ENCODE results near the gene BRSK2.
"Not testable (repeated sequence)": the region's sequence is repeated elsewhere in the genome, so short reads cannot be mapped to it uniquely, and the experiment has no call there.

The BRSK2 gene

DNA sequence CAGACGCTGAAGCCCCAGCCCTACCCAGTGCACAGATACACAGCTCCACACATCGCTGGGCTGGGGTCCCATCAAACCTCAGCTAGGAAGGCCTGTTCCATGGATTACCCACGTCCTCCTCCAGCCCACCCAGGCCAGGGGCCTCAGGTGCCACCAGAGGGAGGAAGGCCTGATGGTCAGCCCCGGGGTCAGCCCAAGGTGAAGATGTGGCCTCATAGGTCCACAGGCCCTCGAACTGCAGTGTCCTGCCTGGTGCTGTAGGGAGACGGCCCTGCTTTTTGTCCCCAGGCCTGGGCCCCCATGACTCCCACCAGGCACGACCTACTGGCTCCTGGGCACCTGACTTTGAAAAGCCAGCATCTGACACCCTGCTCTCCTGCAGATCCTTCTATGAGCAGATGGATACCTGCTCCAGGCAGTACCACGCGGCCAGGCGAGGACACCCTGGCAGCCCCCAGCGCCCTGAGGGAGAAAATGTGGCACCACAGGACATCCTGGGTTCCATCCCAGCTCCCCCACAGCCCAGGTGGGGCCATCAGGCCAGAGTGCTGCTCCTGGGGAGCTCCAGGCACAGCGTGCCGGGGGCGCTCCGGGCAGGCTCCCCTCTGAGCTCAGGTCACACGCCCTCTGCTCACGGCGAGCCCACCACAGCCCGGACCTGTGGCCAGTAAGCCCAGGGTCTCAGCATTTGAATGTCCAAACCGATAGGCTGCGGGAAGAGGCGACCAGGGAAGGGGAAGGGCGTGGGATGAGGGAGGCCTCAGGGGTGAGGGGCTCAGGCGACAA, 112.6 kb downstream of the BRSK2 start:
- no peak for DNase-seq

DNA sequence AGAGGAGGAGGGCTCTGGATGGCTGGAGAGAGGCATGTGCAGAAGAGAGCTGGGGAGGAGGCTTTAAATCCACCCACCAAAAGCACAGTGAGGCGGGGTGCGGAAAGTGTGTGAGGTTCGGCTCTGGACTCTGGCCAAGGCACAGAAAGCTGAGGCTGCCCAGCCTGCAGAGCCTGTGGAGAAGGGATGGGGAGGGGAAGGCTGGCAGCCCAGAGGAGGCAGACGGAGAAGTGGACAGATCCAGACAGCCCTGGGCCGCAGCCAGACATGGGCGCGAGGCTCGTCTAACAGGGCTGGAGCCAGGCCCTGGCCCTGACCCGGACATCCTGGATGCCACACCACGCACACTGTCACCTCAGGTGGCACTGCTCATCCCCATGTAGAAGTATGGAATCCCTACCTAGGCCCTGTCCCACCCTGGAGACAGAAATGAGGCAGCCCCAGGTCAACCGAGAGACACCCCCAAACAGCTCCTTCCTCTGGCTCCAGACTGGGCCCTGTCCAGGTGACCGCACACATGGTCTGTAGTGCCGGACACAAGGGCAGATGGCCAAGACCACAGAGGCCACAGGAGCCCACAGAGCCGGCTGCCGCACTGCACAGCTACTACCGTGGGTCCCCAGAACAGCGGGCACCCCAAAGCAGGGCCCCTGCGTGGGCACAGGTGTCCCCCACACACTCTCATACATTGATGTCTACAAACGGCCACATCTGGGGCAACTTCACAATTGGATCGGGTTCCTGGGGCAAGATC, 113.4 kb downstream of the BRSK2 start:
- no peak for DNase-seq

DNA sequence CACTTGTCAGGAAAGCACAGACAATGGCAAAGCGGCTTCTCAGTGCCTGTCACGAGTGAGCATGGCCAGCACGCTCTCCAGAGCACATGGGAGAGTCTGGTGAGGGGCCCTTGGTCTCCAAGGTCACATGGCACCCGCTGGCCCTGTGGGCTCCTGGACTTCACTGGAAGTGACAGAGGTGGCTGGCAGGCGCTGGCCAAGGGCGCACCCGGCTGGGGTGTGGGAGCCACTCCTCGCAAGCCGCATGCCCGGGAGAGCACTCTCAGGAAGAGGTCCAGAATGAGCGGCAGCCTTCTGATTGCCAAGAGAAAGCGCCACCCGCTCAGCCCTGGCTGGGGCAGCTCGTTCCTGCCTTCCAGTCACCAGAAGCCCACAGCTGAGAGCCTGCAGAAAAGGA, 114.0 kb downstream of the BRSK2 start:
- no peak for DNase-seq

DNA sequence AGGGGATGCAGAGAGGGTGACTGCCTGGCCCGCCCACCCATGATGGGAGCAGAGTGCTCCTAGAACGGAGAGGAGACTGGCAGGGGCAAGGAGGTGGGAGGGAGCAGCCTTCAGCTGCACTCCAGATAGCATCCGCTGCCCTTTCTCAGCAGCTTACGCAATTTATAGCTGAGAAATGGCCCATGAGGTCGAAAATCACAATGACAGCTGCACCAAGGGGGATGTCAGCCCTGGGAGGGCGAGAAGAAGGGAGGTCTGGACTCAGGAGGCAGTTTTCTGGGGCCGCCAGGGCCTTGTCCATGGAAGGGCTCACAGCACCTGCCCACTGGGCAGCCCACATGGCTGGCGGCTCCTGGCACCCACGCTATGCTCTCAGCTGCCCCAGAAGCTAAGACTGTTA, 114.4 kb downstream of the BRSK2 start:
- DNase-seq, result no peak

DNA sequence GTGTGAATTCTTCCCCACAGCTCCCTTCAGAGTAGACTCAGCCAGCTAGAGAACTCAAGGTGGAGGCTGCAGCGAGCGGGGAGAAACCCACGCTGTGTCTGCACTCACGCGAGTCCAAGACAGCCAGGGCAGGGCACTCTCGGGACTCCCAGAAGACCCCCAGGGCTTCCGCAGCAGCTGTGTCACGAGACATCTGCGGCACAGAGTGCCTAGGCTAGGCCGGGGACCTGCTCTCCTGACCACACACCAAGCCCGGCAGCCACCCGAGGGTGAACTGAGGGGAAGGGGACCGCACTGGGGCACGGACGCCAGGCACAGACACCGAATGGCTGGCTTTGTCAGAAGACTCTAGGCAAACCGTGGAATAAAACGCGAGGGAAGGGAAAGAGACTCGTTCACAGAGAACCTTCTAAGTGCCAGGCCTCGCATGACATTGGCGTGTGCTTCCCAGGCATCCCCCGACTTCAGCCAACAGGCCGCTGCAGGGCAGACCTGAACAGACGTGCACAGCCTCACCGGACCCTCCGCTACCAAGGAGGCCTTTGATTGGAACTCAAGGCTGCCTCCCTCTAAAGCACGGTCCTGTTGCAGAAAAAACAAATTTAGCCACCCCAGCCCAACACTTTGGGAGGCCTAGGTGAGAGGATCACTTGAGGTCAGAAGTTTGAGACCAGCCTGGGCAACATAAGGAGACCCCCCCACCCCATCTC, 115.0 kb downstream of the BRSK2 start:
- no peak for DNase-seq

DNA sequence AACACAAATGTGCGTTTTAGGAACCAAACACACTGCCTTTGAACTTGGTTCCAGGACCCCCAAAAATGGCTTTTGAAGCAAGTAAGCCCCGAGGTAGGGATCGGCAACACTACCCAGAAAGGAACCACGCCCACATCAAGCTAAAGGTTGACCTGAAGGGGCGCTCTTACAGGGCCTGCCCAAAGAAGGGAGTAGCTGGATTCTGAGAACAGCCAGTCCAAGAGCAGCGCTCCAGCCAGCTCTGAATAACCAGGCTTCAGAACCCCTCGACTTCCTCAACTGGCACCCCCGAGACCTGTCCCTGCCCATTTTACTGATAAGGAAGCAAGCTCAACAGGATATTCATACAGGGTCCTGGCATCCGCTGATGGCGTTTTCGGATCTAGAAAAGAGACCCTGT, 115.7 kb downstream of the BRSK2 start:
- DNase-seq, result no peak

DNA sequence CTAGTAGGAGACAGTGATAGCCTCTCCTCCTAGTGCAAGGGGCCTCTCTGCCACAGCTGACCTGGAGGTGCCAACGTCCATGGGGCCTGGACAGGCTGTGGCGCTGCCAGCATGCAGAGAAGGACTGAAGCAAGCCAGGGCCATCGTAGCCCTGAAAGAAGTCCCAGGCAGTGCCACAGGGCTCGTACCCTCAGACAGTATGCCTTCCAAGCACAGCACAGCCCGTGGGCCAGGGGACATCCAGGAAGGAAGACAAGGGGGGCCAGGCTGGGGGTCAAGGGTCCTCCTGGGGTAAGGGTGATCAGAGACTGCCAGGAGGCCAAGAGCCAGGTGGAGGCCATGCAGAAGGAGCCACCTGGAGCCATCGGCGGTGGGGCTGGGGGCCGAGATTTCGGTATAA, 117.2 kb downstream of the BRSK2 start:
- DNase-seq, result no peak

DNA sequence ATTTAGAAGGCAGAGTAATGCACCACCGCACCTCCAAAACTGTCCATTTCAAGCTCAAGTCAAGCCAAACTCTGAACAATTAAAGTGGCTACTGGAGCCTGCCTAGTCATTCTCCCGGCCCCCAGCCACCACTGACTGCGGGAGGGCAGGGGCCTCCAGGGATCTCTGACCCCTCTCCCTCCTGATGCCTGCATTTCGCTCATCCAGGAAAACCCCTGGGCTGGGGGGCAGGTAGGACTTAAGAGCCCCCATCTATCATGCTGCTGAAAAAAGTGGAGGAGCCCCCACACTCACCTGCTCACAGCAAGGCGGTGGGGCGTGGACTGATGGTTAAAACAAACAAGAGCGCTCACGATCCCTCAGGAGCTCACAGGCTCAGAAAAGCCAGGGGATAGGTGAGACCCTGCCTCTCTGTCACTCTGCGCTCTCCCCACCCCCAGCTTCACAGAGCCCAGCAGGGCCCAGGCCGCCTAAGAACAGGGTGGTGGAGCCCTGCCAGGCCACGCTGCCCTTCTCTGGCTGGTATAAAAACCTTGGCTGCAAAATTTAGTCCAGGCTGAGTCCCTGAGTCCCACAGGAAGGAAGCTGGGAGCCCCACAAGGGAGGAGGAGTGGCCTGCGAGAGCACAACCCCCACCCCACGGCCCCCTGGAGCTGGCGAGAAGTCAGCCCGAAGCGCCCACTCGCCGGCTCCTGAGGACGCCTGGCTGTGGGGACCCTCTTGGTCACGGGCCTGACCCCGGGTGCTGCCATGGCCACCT, 117.8 kb downstream of the BRSK2 start:
- DNase-seq, result no peak

DNA sequence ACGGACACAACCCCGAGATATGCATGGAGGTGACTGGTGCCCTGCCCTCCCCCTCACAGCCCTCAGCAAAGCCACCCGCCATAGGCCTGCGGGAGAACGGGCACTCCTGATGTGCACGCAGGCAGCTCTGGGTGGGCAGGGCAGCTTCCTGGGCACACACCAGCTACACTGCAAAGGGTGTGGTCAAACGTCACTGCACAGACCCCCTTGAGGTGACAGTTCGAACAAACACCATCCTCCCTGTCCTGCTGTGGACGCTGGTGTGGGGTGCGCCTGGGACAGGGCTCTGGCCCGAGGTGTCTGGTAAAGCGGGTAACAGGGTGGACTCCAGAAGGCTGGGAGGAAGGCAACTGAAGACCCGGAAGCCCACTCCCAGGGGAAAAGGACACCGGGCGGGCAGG, 118.8 kb downstream of the BRSK2 start:
- no peak for DNase-seq

DNA sequence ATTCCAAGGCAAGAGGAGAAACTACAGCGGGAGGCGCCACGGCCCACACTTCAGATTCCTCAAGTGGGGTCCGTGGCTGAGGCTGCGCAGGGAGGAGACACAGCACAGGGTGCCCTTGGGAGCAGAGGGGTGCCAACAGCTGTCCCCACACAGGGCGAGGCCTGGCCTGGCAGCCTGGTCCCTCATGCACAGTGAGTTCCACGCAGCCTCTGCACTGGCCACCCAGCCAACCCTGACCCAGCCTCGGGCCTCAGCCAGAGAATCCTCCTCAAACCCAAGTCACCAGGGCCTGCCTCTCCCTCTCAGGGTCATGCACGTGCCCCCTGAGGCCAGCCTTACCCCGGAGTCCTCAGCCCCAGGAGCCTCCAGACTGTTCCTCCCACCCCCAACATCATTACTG, 119.3 kb downstream of the BRSK2 start:
- no peak for DNase-seq

DNA sequence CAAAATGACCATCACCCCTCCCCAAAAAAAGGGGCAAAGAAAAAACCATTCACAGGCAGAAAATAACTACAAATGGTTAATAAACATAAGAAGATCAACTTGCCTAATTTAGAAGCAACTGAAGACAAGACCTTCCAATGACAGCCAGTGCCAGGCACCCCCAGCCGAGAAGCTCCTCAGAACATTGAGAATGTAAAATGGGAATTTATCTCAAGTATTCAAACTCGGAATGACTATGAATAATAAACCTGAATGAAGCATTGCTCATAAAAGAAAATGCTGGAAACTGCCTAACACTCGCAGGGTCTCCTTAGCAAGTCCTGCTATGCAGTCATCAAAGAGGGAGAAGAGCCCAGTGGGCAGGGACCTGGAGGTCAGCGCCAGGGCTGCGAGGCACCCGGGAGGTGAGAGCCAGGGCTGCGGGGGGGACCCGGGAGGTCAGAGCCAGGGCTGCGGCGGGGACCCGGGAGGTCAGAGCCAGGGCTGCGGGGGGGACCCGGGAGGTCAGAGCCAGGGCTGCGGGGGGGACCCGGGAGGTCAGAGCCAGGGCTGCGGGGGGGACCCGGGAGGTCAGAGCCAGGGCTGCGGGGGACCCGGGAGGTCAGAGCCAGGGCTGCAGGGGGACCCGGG, 120.0 kb downstream of the BRSK2 start:
- DNase-seq, result no peak

DNA sequence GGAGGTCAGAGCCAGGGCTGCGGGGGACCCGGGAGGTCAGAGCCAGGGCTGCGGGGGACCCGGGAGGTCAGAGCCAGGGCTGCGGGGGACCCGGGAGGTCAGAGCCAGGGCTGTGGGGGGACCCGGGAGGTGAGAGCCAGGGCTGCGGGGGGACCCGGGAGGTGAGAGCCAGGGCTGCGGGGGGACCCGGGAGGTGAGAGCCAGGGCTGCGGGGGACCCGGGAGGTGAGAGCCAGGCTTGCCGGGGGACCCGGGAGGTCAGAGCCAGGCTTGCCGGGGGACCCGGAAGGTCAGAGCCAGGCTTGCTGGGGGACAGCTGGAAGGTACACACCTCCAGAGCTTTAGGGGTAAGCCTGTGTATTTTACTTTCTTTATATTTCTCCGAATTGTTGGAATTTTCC, 120.6 kb downstream of the BRSK2 start:
- not testable (repeated sequence) for DNase-seq

DNA sequence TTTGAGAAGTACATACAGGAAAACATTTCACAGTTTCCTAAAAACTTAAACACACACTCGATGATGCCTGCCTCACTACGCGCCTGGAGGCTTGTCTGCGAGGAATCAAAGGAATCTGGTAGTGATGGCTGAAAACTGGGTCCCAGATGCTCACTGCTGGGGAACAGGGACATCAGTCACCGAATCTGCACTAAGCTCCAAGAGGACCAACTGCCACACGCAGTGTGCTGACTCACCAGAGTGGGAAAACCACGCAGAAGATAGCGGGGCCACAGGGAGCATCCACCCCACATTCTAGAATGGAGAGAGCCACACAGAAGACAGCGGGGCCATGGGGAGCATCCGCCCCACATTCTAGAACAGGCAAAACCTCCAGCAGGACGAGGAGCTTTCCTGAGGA, 121.2 kb downstream of the BRSK2 start:
- no peak for DNase-seq

DNA sequence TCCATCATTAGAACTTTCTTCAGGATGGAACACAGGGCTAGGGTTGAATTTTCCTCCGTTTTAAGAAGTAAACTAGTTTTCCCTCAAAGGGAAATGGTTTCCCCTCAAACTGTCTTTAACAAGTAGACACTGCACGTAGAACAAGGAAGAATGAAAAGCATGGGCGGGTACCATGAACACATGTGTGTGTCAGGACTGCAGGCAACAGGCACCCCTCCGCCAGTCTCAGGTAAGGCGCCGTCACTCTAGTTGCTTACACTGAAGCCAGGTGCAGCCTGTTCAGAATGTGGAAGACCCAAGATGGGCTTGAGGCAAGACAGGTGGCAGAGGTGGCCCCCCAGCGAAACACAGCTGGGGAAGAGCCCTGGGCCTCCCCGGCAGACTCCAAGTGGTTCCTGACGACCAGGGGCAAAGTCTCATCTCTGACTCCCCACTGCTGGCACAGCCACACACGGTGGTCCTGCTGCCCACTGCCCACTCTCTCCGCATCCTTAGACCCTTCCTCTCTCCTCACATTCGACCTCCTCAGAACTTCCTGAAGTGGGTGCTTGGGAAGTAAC, 122.3 kb downstream of the BRSK2 start:
- DNase-seq, result no peak
